Measurements from ENCODE around the gene PDE7B.

Gene PDE7B

DNA sequence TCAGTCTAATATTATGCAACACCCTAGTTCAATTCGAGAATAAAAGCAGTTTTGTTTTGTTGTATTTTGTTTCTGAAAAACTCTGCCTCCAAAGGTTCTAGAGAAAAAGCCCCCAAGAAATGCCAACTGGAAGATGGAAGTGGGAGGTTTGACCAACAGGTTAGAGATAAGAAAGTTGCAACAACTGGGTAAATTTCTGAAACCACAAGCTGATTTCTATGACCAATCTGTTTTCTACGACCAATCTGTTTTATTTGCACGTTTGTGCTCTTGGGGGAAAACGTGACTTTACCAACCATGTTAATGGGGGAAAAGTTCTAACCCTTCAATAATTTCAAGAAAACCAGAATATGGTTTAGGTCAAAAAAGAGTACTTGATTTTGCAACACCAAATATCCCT, 173.2 kb downstream of the PDE7B start:
- H3K27ac ChIP-seq, result no peak overlapping the region
- TF ChIP-seq, protein P1, sequence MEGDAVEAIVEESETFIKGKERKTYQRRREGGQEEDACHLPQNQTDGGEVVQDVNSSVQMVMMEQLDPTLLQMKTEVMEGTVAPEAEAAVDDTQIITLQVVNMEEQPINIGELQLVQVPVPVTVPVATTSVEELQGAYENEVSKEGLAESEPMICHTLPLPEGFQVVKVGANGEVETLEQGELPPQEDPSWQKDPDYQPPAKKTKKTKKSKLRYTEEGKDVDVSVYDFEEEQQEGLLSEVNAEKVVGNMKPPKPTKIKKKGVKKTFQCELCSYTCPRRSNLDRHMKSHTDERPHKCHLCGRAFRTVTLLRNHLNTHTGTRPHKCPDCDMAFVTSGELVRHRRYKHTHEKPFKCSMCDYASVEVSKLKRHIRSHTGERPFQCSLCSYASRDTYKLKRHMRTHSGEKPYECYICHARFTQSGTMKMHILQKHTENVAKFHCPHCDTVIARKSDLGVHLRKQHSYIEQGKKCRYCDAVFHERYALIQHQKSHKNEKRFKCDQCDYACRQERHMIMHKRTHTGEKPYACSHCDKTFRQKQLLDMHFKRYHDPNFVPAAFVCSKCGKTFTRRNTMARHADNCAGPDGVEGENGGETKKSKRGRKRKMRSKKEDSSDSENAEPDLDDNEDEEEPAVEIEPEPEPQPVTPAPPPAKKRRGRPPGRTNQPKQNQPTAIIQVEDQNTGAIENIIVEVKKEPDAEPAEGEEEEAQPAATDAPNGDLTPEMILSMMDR (conservative IDR thresholded peaks at IDR 0.05), result no peak

DNA sequence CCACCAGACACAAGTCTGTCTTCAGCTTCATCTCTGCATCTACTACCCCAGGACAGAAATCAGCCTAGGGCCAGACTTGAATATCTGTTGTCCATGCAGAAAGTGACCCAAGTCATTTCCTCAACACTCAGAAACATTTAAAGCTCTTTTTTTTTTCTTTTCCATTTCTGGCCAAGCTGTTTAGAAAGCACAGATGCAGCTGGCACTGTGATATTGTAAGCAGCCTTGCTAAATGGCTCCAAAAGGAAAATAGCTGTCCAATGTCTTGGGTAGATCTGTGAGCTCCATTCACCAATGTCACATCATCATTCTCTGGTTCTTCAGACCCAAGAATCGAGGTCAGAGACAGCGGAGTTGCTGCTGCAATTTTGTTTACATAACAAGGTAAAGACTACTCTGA, 174.2 kb downstream of the PDE7B start:
- TF ChIP-seq, protein P1 (conservative IDR thresholded peaks at IDR 0.05), result no peak

DNA sequence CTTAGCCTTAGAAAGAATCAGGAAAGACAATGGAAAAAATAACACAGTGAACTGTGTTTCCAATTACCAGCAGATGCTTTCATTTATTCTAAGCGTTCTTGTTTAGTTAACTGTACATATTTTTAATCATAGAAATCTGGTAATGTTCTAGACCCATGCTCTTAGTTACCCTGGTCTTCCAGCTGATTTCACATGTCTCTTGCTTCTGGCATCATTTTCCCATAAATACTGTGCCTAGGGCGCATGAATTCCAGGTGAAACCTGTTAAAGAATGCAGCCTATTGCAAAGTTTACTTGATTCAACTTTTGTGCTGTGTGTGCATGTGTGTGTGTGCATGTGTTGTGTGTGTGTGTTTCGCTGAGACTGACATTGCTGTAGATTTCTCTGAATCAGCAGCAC, 178.6 kb downstream of the PDE7B start:
- TF ChIP-seq, protein P1 (conservative IDR thresholded peaks at IDR 0.05), result no peak
- H3K27ac ChIP-seq, result no peak overlapping the region

More for the DNA sequence above, 174.2 kb downstream of the PDE7B start:
- no peak overlapping the region for H3K27ac ChIP-seq

DNA sequence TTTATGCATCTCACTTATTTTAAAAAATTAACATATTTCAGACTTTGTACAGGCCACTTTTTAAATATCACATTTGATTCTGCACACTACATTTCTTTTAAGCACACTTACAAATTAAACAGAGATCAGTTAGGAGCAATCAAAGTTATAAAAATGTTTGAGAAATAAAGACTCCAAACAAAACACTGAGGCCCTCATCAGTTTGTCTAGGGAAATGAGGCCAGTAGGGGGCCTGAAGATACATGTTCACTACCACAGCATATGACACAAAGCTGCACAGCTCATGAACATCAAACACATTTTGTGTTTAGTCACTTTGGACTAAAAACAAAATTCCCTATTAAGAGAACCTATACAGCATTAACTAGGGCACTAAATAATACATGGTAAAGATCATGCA, 180.5 kb downstream of the PDE7B start:
- TF ChIP-seq, protein P1 (conservative IDR thresholded peaks at IDR 0.05), result peak; percentile 70
- H3K27ac ChIP-seq, result no peak overlapping the region

DNA sequence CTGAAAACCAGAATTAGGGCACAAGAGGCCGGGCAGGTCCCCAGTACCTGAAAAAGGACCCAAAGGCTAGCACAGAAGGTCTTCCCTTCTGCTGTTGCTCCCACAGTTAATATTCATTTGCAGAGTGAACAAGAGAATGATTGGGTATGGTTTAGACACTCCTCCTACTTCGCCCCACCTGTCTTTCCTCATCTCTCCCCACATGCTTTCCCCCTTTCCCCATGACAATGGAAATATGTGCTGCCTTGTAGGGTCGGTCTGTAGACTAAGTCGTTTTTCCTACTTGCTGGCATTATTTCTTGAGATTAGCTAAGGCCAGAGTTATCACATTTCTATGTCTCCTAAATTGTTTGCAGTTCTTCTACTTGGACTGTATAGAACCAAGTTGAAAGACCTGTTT, 181.9 kb downstream of the PDE7B start:
- TF ChIP-seq, protein P1 (conservative IDR thresholded peaks at IDR 0.05), result no peak
- H3K27ac ChIP-seq, result peak overlapping the region; percentile 20; the same call in 1 of the 2 replicates

DNA sequence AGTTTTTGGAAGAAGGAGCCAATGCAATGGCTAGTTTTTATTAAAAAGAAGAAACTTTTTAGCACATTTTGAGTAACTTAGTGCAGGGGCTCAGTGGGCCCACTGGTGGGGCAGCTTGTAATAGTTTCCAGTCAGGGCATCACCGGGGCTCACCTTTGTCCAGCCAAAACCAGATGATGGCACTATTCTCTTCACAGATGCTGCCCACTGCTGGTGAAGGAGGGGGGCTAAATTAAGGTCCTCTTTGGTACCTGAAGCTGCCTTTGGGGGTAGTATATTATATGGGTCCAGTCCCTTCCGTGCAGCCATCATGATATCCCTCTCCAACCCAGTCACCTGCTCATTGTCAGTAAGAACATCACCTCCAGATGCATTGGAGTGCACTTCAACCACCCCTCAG, 182.9 kb downstream of the PDE7B start:
- no peak overlapping the region for H3K27ac ChIP-seq

DNA sequence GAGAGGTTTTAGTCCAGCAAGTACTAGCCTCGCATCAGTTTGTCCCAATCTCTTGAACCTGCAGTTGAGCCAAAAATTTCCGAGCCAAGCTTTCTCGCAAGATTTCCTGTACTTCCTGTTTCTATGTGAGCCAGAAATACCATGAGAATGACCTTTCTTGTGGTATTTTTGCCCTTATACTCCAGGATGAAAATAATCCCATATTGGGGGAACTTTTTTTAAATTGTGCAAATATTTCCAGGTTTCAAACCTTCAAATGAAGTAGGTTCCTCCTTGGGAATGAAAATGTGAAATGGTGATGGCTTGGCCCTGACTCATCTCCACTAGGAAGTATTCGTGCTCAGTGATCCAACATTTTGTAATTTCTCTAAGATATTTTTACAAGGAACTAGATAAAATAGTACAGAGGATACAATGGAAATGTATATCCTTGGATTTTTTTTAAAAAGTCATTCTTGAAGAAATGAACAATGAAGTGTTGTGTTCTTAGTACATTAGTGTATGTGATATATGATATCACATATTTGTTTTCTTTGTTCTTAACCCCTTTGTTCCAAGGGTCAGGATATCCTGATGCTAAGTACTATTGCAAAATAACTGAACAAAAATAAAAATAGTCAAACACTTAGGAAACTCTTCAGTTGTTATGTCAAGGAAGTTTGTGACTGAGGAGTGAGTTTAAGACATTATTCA, 184.0 kb downstream of the PDE7B start:
- no peak overlapping the region for H3K27ac ChIP-seq
- TF ChIP-seq, protein P1 (conservative IDR thresholded peaks at IDR 0.05), result no peak

More for the DNA sequence above, 182.9 kb downstream of the PDE7B start:
- TF ChIP-seq, protein P1 (conservative IDR thresholded peaks at IDR 0.05), result no peak
